Epithelial cell of proximal tubule (primary cell): ENCODE data around the gene PPP1R13B. TPM values are rescaled to one million over a fixed set of nuclear protein-coding genes. Genes with fewer than 3 reads are reported as not detected.

Source experiments
- DNase-seq: peaks from one replicate; pipeline ENCODE4 v3.0.0-alpha.2; 2011; ENCODE audit warnings: low read depth
- H3K4me3 ChIP-seq: 2 replicates; pipeline ENCODE4 v1.5.1; 2011; ENCODE audit warnings: low read depth, mild to moderate bottlenecking, low read length
- total RNA-seq: library from RNA; depleted of rRNA; stranded (reverse); fragments of >200 nt; gene quantifications from 2 replicates; pipeline ENCODE4 v1.2.3, GENCODE V29; 2015
- TF ChIP-seq, protein P1 (sequence below): conservative IDR thresholded peaks from 2 replicates; pipeline ENCODE4 v1.5.1; 2012; ENCODE audit warnings: low read depth, mild to moderate bottlenecking, low read length

The PPP1R13B gene
- total RNA-seq, 1 donor from 2014 or later, result 11.1 TPM

DNA sequence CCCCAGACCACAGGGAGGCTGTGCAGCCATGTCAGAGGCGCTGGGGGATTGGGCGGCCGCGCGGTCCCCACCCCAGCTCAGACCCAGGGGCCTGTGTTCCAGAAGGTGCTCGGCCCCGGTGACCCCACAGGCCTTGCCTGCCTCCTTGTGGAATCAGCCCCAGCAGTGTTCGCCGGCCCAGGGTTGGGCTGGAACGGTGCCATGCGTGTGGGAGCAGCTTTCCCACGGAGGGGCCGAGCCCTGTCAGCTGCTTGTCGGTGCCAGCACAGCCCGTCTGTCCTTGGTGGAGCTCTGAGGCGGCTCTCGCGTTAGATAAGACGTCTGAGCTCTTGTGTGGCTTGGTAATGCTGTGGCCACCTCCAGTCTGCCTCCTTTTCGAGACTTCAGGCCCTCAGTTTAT, 123.3 kb downstream of the PPP1R13B start:
- no peak overlapping the region for H3K4me3 ChIP-seq
- DNase-seq, result no peak
- TF ChIP-seq, protein P1, sequence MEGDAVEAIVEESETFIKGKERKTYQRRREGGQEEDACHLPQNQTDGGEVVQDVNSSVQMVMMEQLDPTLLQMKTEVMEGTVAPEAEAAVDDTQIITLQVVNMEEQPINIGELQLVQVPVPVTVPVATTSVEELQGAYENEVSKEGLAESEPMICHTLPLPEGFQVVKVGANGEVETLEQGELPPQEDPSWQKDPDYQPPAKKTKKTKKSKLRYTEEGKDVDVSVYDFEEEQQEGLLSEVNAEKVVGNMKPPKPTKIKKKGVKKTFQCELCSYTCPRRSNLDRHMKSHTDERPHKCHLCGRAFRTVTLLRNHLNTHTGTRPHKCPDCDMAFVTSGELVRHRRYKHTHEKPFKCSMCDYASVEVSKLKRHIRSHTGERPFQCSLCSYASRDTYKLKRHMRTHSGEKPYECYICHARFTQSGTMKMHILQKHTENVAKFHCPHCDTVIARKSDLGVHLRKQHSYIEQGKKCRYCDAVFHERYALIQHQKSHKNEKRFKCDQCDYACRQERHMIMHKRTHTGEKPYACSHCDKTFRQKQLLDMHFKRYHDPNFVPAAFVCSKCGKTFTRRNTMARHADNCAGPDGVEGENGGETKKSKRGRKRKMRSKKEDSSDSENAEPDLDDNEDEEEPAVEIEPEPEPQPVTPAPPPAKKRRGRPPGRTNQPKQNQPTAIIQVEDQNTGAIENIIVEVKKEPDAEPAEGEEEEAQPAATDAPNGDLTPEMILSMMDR, result no peak

DNA sequence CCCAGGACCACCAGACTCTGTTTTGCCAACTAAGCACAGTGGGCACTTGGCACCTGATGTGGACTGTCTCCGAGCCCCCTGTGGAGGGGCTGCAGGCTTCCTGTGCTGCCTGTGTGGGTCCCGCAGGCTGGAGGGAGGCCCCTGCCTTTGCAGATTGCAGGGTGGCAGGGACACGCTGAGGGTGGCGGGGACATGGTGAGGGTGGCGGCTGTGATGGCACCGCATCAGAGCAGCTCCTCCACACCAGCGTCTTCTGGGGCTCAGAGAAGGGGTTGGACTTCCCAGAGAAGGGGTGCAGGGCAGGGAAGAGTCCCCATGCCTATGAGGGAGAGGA, 123.7 kb downstream of the PPP1R13B start:
- no peak overlapping the region for H3K4me3 ChIP-seq
- TF ChIP-seq, protein P1, result no peak
- DNase-seq, result no peak

DNA sequence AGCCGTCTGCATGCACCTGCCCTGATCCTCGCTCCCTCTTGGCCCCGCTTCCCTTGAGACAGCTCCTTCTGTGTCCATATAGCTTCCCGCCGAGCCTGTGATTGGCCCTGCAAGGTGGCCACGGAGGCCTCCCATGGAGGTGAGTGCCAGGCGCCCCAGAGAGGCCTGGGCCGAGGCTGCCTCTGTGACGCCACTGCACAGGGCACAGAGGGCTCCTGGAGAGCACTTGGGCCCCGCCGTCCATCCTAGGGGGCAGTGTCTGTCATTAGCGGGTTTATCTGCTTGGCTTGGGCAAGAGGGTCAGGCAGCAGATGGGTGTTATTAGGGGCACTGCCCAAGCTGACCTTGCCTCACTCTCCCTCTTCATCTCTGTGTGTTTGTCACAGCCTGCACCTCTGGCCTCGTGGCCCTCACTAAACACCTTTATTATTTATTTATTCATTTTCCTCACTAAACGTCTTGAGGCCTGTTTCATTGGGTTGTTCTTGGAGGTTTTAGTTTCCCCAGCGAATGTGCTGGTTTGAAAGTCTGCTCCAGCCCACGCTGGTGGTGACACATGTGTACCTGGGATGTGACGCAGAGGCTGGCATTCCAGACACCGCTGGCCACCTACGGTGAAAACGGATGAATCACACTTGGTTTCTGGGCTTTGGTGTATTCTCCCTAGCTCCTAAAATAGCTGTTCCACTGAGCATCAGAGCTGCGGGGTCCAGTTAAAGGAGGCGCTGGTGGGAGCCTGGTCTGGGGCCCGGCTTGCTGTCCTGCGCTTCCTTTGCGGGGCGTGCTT, 125.8 kb downstream of the PPP1R13B start:
- H3K4me3 ChIP-seq, result no peak overlapping the region
- TF ChIP-seq, protein P1, result no peak
- no peak for DNase-seq

DNA sequence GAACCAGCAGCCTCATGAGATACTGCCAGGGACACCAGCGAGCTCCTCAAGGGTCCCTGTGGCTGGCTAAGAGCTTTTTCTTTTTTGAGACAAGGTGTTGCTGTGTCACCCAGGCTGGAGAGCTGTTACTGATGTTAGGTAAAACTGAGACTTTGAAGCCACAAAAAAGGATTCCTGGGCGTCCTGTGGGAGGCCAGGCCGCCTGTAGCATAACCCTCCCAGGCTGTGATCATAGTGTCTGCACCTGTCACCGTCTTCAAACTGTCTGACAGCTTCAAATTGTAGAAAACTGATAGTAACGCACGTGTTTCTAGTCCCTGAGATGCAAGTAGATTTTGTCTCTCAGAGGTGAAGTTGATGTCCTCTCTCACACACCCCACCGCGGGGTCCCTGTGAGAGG, 127.6 kb downstream of the PPP1R13B start:
- no peak for DNase-seq
- TF ChIP-seq, protein P1, result no peak
- H3K4me3 ChIP-seq, result no peak overlapping the region

DNA sequence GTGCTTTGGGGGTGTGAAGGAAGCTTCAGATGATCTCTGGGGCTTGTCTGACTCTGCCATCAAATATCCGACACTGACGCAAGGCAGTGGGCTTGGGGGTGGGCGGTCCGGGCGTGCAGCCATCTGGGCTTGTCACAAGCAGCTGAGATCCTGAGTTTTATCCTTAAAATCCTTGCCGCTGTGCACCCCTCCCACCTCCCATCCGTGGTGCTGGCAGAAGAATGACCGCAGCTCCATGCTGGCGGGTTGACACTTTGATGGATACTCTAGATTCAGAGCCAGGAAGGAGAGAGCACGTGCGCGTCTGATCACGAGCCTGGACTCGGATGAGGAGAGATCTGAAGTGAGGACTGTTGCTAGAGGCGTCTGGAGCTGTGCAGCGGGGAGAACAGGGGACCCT, 128.8 kb downstream of the PPP1R13B start:
- no peak overlapping the region for H3K4me3 ChIP-seq
- TF ChIP-seq, protein P1, result no peak
- DNase-seq, result no peak

DNA sequence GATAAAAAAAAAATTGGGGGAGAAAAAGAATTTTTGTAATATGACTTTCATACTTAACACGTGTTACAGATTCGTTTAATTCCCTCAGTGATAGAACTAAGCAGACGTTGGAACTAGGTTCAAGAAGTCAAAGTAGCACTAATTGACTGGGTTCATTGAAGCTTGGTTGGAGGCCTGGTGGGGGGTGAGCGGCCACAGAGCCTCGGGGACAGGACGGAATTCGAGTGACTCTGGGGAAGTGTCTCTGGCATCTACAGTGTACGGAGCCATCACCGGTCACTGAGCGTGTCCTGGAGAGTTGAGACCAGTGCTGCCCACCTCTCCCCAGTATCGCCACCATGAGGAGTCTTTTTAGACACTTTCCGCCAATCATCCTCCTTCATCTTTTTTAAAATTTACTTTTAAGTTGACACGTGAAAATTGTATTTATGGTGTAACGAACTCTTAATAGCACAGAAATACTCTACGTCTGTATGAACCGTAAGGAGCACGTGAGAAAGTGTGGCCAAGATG, 130.4 kb downstream of the PPP1R13B start:
- DNase-seq, result no peak
- TF ChIP-seq, protein P1, result no peak
- H3K4me3 ChIP-seq, result peak overlapping the region; percentile 85
